NCI-H1694 (cell line): ENCODE results near the gene SPSB3.
A peak's percentile ranks its signal among the peaks of the same experiment; 100 is the strongest.

Experiments
- DNase-seq: peaks from one replicate; lab custom pipeline; 2025; lab: John Stamatoyannopoulos, UW

The SPSB3 gene

GRCh38 chr16:1775006-1775845 is 7.1 kb downstream of the SPSB3 start:
- no peak for DNase-seq

GRCh38 chr16:1774448-1774780 is 8.0 kb downstream of the SPSB3 start:
- DNase-seq, result no peak

GRCh38 chr16:1773703-1774447 is 8.5 kb downstream of the SPSB3 start:
- DNase-seq, result no peak

GRCh38 chr16:1772908-1773702 is 9.3 kb downstream of the SPSB3 start, which contains the start of gene MRPS34:
Gene MRPS34 (minus strand): TSS chr16:1773134. CDS start chr16:1773119, 15 bp downstream.
- peak; percentile 42 for DNase-seq

GRCh38 chr16:1772362-1772907 is 9.9 kb downstream of the SPSB3 start, which contains the start of gene EME2:
Gene EME2 (plus strand): TSS chr16:1772810. CDS start chr16:1773228, 418 bp downstream.
- no peak for DNase-seq

GRCh38 chr16:1771864-1772361 is 10.5 kb downstream of the SPSB3 start:
- DNase-seq, result no peak

- no peak for DNase-seq
These were observed 11.0 kb downstream of the SPSB3 start, which contains the start of gene NME3 for GRCh38 chr16:1771188-1771863. Gene NME3 (minus strand): TSS chr16:1771543. CDS start chr16:1771534, 9 bp downstream.

- no peak for DNase-seq
These were observed 11.8 kb downstream of the SPSB3 start for GRCh38 chr16:1770328-1771187.

GRCh38 chr16:1769402-1770300 is 12.7 kb downstream of the SPSB3 start:
- no peak for DNase-seq

GRCh38 chr16:1768767-1769401 is 13.5 kb downstream of the SPSB3 start:
- DNase-seq, result no peak

- no peak for DNase-seq
These were observed 14.2 kb downstream of the SPSB3 start for GRCh38 chr16:1768061-1768766.

- no peak for DNase-seq
These were observed 15.0 kb downstream of the SPSB3 start for GRCh38 chr16:1767116-1767994.

- no peak for DNase-seq
These were observed 15.7 kb downstream of the SPSB3 start for GRCh38 chr16:1766701-1767100.

- DNase-seq, result no peak
These were observed 16.1 kb downstream of the SPSB3 start for GRCh38 chr16:1766231-1766630.

GRCh38 chr16:1765826-1766225 is 16.5 kb downstream of the SPSB3 start:
- DNase-seq, result no peak

GRCh38 chr16:1764971-1765370 is 17.4 kb downstream of the SPSB3 start:
- DNase-seq, result no peak
